GM19455 (cell line): ENCODE data around the gene NRG2.

ENCODE experiments used
- ATAC-seq: cut with Tn5 transposase; IDR thresholded peaks from one replicate; pipeline ENCODE4 v1.9.1; 2021; ENCODE audit not compliant: unreplicated experiment

NRG2 gene

DNA sequence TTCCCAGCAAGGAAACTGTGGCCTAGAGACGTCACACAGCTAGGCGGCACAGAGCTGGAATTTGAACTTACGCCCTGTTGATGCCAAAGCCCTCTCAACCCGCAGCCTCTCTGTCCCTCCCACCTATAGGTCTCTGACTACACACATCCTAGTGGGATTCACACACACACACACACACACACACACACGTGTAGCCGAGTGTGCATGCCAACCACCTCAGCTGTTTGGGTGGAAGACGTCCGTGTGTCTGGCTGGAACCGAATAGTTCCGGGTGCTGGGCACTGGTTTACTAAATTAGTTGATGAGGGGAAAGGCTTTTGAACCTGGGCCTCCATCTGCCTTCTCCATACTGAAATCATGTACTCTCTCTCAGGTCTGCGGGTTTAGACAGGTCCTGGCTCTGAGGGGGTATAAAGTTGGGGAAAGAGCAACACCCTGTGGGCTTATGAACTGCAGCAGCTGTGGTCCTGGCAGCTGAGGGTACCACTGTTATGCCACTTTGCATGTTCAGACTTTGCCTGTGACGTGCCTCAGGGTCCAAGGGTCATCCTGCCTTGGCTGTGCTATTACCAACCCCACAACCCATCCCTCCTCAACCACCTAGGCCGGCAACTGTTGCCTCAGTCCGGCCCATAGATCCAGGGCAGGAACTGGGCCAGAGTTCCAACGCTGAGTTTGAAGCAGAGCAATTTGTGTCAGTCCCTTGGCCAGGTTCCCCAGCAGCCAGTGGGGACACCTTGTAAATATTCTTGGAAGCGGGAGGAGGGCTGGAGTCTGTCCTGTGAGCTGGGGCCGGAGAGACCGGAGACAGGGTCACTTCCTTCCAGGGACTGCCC lies 197.0 kb downstream of the NRG2 start:
- ATAC-seq, result no peak

DNA sequence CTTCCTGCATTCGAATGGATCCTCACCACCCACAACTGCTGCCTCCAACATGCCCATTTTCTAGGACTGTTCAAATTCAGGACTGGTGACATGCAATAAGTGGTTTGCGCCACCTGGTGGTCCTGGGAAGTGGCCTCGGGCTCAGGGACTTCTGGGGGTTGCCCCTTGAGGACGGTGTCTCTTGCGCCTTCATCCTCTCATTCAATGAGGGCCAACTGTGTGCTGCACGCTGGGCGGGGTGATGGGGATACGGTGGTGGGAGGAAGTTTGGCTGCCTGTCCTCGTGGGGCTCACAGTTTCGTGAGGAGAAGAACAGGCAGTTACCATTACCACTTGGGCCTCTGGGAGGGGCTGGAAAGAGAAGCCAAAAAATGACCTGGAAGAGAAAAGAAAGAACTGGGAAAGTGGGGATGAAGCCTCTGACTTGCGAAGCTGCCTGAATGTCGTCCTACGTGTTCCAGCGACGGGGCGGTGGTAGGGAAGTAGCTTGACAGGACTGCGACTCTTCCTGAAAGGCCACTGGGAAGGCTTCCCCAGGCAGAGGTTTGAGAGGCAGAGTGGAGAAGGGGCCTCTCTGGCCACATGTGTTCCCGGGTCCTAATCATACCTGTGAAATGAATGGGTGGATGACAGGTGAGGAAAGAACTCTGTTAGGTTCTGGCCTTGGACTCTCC lies 198.5 kb downstream of the NRG2 start:
- no peak for ATAC-seq

DNA sequence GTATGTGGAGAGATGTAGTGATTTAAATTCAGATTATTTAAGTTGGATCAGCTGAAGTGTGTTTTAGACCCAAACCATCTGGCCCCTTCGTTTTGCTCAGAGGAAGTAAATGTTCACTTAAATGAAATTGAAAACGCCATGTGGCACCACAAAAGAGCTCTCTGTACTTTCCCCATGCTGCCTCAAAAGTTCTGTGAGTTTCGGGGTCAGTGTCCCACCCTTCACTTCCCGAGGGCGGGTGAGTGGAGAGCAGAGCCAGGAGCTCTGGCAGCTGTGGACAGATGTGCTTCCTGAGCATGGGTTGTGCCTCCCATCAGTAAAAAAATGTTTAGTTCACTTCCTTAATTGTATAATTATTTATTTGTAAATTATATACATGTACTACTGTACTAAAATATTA lies 199.1 kb downstream of the NRG2 start:
- no peak for ATAC-seq

DNA sequence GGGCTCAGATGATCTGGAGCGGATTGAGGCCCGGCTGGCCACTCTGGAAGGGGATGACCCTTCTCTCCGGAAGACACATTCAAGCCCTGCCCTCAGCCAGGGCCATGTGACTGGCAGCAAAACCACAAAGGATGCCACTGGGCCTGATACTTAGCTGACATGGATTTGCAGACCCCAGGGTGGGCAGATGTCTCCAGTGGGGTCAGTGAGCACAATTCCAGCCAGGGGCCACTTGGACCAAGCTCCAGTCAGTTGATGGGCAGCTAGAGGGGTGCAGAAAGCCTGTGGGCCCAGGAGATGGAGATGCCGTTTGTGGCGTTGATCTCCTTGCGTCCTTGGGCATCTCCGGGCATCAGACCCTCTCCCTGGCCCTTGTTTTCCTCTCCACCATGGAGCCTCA lies 200.8 kb downstream of the NRG2 start:
- no peak for ATAC-seq

DNA sequence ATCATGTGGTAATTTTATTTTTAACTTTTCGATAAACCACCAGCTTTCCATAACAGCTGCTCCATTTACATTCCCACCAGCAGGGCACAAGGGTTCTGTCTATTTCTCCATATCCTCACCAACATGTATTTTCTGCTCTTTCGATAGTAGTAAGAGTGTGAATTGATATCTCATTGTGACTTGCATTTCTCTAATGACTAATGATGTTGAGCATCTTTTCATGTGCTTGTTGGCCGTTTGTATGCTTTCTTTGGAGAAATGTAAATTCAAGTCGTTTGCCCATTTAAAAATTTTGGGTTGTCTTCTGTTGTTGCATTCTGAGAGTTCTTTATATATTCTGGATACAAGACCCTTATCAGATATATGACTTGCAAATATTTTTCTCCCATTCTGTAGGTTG lies 201.6 kb downstream of the NRG2 start:
- ATAC-seq, result no peak

DNA sequence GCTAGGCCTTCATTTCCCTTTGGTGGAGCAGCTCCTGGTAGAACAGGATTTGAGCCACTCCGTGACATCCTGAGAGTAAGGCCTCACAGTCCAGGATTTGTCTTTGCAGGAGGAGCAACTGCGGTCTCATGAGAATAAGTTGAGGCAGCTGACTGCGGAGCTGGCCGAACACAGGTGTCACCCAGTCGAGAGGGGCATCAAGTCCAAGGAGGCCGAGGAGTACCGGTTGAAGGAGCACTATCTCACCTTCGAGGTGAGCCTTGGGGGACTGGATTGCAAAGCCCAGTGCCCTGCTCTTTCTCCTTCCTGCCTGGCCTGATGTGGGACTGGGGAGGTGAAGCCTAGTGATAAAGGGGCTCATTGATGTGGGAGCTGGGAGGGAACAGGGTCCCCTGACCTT lies 203.2 kb downstream of the NRG2 start:
- ATAC-seq, result no peak

DNA sequence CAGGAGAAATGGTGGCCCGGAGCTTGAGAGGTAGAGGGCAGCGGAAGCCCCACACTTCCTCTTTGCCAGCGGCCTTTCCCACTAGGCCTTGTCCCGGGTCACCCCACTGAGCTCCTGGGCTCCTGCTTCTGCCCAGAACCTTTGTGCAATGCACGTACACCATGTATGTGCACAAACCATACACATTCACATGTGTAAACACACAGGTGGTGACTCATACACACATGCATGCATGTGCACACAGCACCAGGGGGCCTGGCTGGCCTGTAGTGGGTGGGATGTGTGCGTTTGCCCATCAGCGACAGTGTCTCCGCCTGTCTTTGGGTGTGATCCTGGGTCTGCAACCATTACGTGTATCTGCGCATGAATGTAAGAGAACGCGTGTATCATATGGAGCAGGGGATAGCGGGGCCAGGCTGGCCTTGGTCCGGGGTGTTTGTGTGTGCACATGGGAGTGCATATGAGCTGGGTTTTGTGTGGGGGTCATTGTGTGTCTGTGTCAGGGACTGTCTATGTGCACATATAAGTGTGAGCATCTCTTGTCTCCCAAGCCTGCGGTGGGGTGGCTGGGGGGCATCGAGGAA lies 203.8 kb downstream of the NRG2 start:
- ATAC-seq, result no peak

DNA sequence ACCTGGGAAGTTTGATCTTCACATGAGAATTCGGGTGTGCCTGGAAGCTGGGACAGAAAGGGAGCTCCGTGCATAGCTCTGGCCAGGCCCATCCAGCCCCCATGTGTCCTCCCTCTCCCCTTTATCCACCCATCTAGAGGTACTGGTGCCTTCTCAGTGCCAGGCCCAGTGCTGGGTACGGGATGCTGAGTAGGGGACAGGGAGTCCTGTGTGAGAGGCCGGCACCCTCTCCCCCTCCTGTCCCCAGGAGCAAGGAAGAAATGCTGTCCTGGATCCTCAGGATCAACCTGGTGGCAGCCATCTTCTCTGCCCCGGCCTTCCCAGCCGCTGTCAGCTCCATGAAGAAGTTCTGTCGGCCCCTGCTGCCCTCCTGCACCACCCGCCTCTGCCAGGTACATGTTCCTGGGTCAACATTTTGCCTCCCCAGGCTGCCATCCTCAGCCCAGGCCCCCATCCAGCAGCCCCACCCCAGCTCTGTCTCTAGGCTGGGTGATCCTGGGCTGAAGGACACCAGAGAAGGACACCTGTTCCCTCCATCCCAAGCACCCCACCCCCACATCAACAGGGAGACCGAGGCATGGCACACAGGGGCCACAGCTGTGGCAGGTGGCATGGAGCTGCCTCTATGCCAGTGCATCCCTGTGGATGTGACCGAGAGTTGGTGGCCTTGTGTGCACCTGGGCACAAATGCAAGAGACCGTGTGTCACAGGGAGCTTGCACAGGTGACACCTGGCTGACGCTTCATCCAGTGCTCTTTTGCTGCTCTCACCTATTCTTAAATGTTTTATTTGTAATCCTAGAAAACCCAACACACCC lies 204.5 kb downstream of the NRG2 start:
- no peak for ATAC-seq

DNA sequence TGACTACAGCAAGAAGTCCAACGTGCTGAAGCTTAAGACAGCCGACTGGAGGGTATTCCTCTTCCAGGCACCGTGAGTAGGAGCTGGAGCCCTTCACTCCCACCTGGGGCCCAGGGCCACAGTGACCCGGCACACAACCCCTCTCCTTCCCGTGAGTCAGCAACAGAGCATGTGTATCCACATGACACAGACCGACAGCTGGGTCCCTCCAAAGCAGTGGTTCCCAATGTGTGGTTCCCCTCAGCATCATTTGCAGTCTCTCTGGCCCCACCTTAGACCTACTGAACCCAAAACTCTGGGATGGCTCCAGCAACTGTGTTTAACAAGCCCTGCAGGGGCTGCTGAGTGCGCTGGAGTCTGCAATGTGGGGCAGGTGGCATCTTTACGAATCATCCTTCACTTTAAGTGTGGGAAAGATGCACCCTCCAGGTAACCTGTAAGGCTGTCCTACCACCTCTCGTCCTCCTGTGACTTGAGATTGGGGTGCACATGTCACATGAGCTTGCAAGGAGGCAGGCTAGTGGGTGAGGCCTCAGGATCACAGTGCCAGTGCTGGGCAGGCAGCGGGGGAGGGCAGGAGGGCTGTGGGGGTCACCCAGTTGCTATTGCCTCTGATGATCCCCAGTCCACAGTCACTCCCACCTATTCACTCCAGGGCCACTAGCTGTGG lies 205.3 kb downstream of the NRG2 start:
- ATAC-seq, result no peak

DNA sequence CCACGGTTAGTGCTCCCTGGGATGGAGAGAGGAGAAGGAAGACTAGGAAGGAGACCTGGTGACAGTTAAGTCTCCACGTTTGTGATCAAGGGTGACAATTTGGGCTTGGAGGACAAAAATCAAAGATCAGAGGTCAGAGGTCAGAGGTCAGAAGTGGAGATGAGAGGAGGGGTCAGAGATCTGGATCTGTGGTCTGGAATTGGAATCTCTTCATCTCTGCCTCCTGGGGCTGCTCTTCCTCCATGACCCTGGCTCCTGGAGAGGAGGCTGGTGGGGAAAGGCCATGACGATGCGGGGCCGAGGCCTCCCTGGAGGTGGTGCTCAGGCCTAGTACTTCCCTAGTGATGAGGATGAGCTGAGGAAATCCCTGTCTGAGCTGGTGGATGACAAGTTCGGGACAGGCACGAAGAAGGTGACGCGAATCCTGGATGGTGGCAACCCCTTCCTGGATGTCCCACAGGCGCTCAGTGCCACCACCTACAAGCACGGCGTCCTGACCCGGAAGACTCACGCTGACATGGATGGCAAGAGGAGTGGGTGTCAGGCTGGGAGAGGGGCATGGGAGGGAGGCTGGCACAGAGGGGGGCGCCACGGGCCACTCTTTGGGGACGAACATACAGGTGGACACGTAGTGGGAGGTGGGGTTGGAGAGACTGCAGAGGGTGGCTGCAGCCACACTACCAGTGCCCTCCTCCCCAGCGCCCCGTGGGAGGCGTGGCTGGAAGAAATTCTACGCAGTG lies 206.5 kb downstream of the NRG2 start:
- ATAC-seq, result no peak

DNA sequence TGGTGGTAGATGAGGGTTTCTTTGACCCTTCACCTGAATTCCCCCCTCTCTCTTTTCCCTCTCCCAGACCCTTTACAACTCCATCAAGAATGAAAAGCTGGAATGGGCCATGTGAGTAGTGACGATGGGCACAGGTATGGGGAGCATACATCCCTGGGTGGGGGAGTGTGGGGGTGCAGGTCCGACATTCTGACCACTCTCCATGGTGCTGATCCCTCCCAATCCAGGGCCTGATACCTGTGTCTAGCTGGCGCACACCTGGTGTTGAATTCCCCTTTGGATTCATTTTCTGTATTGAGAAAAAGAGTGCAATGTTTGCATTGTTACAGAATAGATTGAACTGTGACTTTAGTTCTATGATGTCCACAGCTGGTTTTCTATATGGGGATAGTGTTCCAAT lies 207.4 kb downstream of the NRG2 start:
- no peak for ATAC-seq

DNA sequence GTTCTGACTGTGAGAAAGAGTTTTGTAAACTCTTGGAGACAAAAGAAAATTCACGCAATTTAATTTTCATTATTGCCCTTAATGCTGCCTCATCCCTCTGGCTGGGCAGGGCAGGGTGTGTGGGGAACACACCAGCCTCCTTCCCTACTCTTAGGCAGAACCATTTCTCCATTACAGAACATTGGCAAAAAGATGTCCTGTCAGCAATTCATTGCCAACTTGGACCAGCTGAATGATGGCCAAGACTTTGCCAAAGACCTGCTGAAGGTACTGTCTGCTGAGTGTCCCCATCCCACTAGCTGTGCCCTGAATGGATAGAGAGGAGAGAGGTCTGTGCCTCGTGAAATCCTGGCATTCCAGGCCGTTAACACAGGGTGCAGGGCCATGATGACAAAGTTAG lies 209.6 kb downstream of the NRG2 start:
- no peak for ATAC-seq

DNA sequence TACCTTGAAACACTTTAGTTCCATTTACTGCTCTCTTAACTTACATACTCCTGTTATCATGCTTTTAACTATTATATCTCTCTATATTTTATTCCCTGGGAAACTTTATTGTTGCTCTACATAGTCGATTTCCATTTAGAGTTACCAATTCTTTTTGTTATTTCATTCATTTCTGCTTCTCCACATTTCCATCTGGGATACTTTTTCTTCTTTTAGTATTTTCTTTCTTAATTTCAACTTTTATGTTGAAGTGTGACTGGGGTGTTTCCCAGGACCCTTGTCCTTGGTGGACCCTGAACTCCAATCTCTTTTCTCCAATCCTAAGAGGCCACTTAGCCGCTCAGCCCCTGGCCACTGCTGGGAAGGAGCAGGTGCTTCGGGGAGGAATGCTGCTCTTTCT lies 211.5 kb downstream of the NRG2 start:
- no peak for ATAC-seq

DNA sequence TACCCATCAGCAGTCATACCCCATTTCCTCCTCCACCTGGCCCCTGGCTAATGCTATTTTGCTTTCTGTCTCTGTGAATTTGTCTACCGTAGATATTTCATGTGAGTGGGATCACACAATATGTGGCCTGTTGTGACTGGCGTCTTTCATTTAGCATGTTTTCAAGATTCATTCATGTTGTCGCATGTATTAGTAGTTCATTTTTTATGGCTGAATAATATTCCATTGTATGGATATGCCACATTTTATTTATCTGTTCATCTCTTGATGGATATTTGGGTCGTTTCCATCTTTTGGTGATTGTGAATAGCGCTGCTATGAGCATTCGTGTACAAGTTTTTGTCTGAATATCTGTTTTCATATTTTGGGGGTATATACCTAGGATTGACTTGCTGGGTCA lies 213.6 kb downstream of the NRG2 start:
- no peak for ATAC-seq

DNA sequence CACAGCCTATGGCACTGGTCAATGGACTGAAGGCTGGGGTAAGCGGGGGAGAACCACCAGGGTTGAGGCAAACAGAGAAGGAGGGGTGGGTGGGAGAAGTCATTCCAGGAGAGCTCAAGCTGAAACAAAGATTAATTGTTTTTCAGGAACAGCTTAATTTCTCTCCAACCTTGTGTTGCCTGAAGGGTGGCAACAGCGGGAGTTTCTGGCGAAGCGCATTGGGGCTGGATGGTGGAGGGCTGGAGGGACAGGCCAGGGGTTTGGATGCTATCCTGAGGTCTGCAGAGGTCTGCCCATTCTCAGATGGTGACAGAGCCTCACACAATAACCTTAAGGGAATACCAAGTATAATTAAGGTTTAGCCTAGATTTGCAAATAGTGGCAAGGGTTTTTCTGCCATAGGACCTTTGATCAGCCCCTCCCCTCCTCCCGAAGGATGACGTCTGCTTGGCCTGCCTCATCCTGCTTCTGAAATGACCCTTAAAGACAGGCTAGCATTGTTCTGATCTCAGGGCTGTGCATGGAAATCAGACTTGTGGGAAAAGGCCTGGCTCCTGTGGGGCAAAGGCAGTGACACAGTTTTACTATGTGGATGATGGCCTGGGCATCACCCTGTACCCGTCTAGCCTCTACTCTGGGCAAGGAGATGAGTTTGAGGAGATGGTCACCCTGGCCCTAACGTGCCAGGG lies 214.7 kb downstream of the NRG2 start:
- ATAC-seq, result no peak

DNA sequence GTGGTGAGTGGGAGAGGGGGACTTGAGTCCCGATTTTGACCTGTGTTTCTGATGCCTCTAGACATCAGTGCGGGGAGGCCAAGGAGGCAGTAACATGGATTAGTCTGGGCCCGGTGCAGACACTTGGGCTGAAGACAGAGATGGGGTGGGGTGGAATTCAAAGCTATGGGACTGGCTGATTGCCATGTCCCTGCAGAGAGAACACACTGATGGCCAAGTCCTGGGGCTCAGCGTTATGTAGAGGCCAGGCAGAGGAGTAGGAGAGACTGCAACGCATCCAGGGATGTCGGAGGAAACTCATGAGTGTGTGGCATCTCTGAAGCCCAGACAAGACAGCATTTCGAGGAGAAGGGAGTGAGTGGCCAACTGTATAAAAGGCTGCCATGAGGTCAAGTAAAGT lies 217.4 kb downstream of the NRG2 start:
- ATAC-seq, result no peak

DNA sequence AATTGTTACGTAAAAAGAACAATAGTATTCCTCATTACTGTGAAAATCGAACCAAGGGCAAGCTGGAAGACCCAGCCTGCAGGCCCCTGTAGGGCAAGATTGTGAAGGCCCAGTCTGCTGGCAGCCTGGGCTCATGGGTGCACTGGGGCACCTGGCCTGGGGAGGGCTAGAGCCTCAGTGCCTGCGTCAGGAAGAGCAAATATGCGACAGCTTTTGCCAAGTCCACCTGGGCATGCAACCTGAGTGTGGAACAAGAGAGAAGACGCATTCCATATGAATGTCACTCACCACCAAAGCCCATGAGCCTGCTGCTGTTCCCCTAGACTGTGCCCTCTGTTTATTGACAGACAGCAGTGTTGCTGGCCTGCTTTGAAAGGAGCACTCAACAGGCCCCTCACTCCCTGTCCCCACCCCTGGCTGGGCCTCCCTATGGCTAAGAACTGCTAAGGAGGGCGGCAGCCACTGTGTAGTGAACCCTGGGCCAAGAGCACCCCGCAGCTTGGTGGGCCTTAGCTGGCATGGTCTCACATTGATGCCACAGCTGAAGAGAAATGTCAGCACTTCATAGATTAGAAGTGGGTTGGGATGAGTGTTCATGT lies 219.2 kb downstream of the NRG2 start:
- ATAC-seq, result no peak

DNA sequence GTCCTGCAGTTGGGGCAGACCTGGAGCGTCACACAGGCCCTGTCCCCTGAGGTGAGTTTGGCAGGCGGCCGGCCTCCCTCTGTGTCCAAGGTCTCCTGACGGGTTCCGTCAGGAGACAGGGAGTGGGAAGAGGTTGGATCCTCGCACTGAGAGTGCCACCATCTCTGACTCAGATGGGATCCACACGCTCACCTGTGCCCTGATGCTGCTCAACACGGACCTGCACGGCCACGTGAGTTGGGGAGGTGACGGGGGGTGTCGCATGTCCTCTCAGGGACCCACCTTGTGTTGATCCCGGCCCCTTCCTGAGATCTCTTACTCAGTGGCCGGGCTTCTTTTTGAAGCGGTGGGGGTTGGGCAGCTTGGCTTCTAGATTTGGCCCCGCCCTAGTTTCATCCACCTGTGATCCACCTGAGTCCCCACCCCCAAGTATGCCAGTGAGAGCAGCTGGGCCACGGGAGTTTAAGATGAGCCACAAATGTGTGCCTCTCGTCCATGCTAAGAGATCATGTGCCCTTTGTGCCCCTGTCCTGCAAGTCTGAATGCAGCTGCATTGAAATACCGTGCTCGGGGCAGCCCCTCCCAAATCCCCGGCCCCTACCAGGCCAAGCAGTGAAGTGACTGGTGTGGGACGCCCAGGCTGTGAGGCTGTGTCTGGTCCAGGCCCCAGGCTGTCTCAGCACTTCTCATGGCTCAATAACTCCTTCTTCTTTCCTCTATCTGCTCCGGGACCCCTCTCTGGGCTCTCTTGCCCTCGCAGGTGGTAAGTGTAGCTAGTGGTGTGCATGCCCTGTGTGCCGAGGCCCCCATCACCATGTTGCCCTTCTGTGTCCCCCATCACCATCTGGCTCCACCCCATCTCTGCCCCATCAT lies 220.3 kb downstream of the NRG2 start:
- no peak for ATAC-seq
